Measurements from ENCODE around the gene ZNF408.

GRCh38 chr11:46728659-46729040, 27.8 kb downstream of the ZNF408 start:
- TF ChIP-seq, protein P1, sequence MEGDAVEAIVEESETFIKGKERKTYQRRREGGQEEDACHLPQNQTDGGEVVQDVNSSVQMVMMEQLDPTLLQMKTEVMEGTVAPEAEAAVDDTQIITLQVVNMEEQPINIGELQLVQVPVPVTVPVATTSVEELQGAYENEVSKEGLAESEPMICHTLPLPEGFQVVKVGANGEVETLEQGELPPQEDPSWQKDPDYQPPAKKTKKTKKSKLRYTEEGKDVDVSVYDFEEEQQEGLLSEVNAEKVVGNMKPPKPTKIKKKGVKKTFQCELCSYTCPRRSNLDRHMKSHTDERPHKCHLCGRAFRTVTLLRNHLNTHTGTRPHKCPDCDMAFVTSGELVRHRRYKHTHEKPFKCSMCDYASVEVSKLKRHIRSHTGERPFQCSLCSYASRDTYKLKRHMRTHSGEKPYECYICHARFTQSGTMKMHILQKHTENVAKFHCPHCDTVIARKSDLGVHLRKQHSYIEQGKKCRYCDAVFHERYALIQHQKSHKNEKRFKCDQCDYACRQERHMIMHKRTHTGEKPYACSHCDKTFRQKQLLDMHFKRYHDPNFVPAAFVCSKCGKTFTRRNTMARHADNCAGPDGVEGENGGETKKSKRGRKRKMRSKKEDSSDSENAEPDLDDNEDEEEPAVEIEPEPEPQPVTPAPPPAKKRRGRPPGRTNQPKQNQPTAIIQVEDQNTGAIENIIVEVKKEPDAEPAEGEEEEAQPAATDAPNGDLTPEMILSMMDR (IDR thresholded peaks at IDR 0.05): no peak
- TF ChIP-seq POLR2A (IDR thresholded peaks at IDR 0.05): no peak

Measured in esophagus squamous epithelium (tissue), 4 donors.